Osteoblast (primary cell): ENCODE measurements around the gene B4GALT1. TPM values are rescaled to one million over a fixed set of nuclear protein-coding genes. Genes with fewer than 3 reads are reported as not detected.

ENCODE experiments used
- DNase-seq: peaks from one replicate; pipeline ENCODE4 v3.0.0; 2011; ENCODE audit warnings: low spot score, mixed read lengths; ENCODE audit not compliant: insufficient read length; ENCODE audit errors: missing footprints
- H2AFZ ChIP-seq: 2 replicates; pipeline ENCODE4 v1.6.0; 2011; ENCODE audit warnings: mild to moderate bottlenecking, low read length
- H3K27ac ChIP-seq: 2 replicates; pipeline ENCODE4 v1.5.1; 2011; ENCODE audit warnings: mild to moderate bottlenecking, low read depth, low read length, moderate library complexity
- H3K27me3 ChIP-seq: 2 replicates; pipeline ENCODE4 v1.6.0; 2012; ENCODE audit warnings: mild to moderate bottlenecking, control low read depth, inconsistent platforms, low read length, moderate library complexity; ENCODE audit not compliant: insufficient read depth
- H3K36me3 ChIP-seq: 2 replicates; pipeline ENCODE4 v1.5.1; 2011; ENCODE audit warnings: mild to moderate bottlenecking, low read length, control low read depth, moderate library complexity; ENCODE audit not compliant: insufficient read depth
- H3K4me1 ChIP-seq: 2 replicates; pipeline ENCODE4 v1.5.1; 2011; ENCODE audit warnings: mild to moderate bottlenecking, low read length, control low read depth, moderate library complexity; ENCODE audit not compliant: insufficient read depth
- H3K4me2 ChIP-seq: 2 replicates; pipeline ENCODE4 v1.6.0; 2011; ENCODE audit warnings: mild to moderate bottlenecking, low read length; ENCODE audit not compliant: insufficient read depth
- H3K4me3 ChIP-seq: fragments of 200-600 bp; sonication (generic); 3 replicates; pipeline ENCODE4 v1.5.1; 2012; ENCODE audit warnings: mild to moderate bottlenecking, low read length, inconsistent platforms; ENCODE audit not compliant: insufficient read depth
- H3K79me2 ChIP-seq: 2 replicates; pipeline ENCODE4 v1.6.0; 2012; ENCODE audit warnings: mild to moderate bottlenecking, low read length, control low read depth, inconsistent platforms; ENCODE audit not compliant: insufficient read depth
- H3K9me3 ChIP-seq: 2 replicates; pipeline ENCODE4 v1.5.1; 2011; ENCODE audit warnings: low read depth, low read length, control low read depth
- H4K20me1 ChIP-seq: 2 replicates; pipeline ENCODE4 v1.6.0; 2012; ENCODE audit warnings: mild to moderate bottlenecking, low read length, control low read depth; ENCODE audit not compliant: insufficient read depth
- total RNA-seq: library from RNA; depleted of rRNA; stranded (reverse); fragments of >200 nt; gene quantifications from 2 replicates; pipeline ENCODE4 v1.2.3, GENCODE V29; 2012
- TF ChIP-seq, protein P1 (sequence below): IDR thresholded peaks from 2 replicates; pipeline ENCODE4 v1.5.1; 2011; ENCODE audit warnings: mild to moderate bottlenecking, low read depth, low read length, moderate library complexity; ENCODE audit errors: extremely low read depth

The B4GALT1 gene
- total RNA-seq, 1 donor: 63.7 TPM

GRCh38 chr9:33170464-33171415, 3.6 kb upstream of the B4GALT1 start:
- TF ChIP-seq, protein P1, sequence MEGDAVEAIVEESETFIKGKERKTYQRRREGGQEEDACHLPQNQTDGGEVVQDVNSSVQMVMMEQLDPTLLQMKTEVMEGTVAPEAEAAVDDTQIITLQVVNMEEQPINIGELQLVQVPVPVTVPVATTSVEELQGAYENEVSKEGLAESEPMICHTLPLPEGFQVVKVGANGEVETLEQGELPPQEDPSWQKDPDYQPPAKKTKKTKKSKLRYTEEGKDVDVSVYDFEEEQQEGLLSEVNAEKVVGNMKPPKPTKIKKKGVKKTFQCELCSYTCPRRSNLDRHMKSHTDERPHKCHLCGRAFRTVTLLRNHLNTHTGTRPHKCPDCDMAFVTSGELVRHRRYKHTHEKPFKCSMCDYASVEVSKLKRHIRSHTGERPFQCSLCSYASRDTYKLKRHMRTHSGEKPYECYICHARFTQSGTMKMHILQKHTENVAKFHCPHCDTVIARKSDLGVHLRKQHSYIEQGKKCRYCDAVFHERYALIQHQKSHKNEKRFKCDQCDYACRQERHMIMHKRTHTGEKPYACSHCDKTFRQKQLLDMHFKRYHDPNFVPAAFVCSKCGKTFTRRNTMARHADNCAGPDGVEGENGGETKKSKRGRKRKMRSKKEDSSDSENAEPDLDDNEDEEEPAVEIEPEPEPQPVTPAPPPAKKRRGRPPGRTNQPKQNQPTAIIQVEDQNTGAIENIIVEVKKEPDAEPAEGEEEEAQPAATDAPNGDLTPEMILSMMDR: peak; percentile 43
- DNase-seq: peak; percentile 73
- no peak overlapping the region for H3K4me2 ChIP-seq

DNA sequence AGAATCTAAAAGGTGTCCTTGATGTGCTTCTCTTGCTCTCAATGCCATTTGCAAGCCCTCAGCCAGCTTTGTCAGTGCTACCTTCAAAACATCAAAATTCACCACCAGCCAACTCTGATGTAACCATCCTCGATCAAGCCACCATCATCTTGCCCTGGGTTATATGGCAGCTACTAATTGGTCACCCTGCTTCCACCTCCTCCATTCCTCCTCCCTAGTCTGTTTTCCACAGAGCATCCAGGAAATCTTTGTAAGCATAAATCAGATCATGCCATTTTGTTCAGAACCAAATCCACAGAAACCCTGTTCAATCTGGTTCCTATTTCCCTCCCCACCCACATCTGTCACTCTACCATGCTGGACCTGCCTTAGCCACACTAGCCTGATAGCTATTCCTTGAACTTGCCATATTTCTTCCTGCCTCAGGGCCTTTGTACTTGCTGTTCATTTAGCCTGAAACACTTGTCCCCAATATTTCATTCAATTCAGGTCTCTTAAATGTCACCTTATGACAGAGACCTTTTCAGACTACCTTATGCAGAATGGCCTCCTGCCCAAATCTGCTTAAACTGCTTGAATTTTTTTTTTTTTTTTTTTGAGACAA, 1.9 kb upstream of the B4GALT1 start:
- H2AFZ ChIP-seq: no peak overlapping the region
- H3K4me2 ChIP-seq: no peak overlapping the region
- H4K20me1 ChIP-seq: peaks cover 4% of the 10 kb centered on the region
- H3K79me2 ChIP-seq: peaks cover 30% of the 10 kb centered on the region
- H3K36me3 ChIP-seq: no peaks in the 10 kb centered on the region
- H3K4me3 ChIP-seq: no peak overlapping the region
- DNase-seq: peak; percentile 43
- no peaks in the 10 kb centered on the region for H3K27me3 ChIP-seq
- peaks cover 31% of the 10 kb centered on the region for H3K4me1 ChIP-seq
- TF ChIP-seq, protein P1: no peak
- no peak overlapping the region for H3K27ac ChIP-seq
- H3K9me3 ChIP-seq: no peaks in the 10 kb centered on the region

More at GRCh38 chr9:33170464-33171415, 3.6 kb upstream of the B4GALT1 start:
- Histone ChIP-seq H3K27ac (no peak overlapping the region), H3K36me3 (no peaks in the 10 kb centered on the region), H3K4me3 (no peak overlapping the region), H3K27me3 (no peaks in the 10 kb centered on the region), H4K20me1 (no peaks in the 10 kb centered on the region), H3K4me1 (peaks cover 18% of the 10 kb centered on the region), H3K79me2 (peaks cover 13% of the 10 kb centered on the region), H3K9me3 (no peaks in the 10 kb centered on the region), H2AFZ (peak overlapping the region; percentile 35)

- peak overlapping the region; percentile 58 for H3K27ac ChIP-seq
- TF ChIP-seq, protein P1: no peak
- H3K36me3 ChIP-seq: no peaks in the 10 kb centered on the region
- peaks cover 40% of the 10 kb centered on the region for H3K79me2 ChIP-seq
- no peaks in the 10 kb centered on the region for H3K27me3 ChIP-seq
- peaks cover 41% of the 10 kb centered on the region for H3K4me1 ChIP-seq
- H2AFZ ChIP-seq: peak overlapping the region; percentile 65
- H3K4me2 ChIP-seq: peak overlapping the region; percentile 80
- DNase-seq: peak; percentile 80
- no peaks in the 10 kb centered on the region for H3K9me3 ChIP-seq
- H3K4me3 ChIP-seq: peak overlapping the region; percentile 91
- peaks cover 4% of the 10 kb centered on the region for H4K20me1 ChIP-seq
These were observed 881 bp upstream of the B4GALT1 start for GRCh38 chr9:33167972-33168461.
